Measurements from ENCODE around the gene GALE. TPM values are rescaled to one million over a fixed set of nuclear protein-coding genes. Genes with fewer than 3 reads are reported as not detected.
"Not testable (repeated sequence)": the region's sequence is repeated elsewhere in the genome, so short reads cannot be mapped to it uniquely, and the experiment has no call there.

Gene GALE
- total RNA-seq, 4 donors from 2014 or later: 28.5 to 166 (median 124) TPM

- 53% methylated on average over 10 of the region's 17 CpGs; no CpG with 5 or more reads in 1 of the 2 donors for WGBS, 2 donors (ENCODE audit: low coverage in 1 of 2)
These were observed 3.9 kb downstream of the GALE start for GRCh38 chr1:23796466-23797271.

GRCh38 chr1:23795676-23796465, 4.7 kb downstream of the GALE start:
- no peak for DNase-seq
- H3K4me3 ChIP-seq: no peak overlapping the region
- H3K4me1 ChIP-seq: peaks cover 19 to 55% (median 45%) of the 10 kb centered on the region in 4 donors
- 69% methylated on average over 12 of the region's 16 CpGs; no CpG with 5 or more reads in 1 of the 2 donors for WGBS, 2 donors (ENCODE audit: low coverage in 1 of 2)
- in situ Hi-C loops (cut with MboI; ENCODE audit: low pct_ligation_motif_present in 1 of 4, low pct_unique_long_range_greater_than_20kb in 1 of 4, low sequenced_read_pairs in 3 of 4): no loop called here
- intact Hi-C loops (cut with DNase I; ENCODE audit: low total_unique reads): no loop called here
- H3K27ac ChIP-seq: peak overlapping the region; percentile 44 to 50 (median 45)
- no peaks in the 10 kb centered on the region for H3K9me3 ChIP-seq
- H3K27me3 ChIP-seq: no peaks in the 10 kb centered on the region
- TF ChIP-seq POLR2AphosphoS5 (IDR thresholded peaks at IDR 0.05) (no peak), EP300 (IDR thresholded peaks at IDR 0.05; ENCODE audit: low read depth) (no peak), POLR2A (IDR thresholded peaks at IDR 0.05) (no peak), CTCF (IDR thresholded peaks at IDR 0.05) (no peak)
- H3K36me3 ChIP-seq: no peaks in the 10 kb centered on the region

More at GRCh38 chr1:23796466-23797271, 3.9 kb downstream of the GALE start:
- peak overlapping the region; percentile 44 to 50 (median 45) for H3K27ac ChIP-seq
- DNase-seq: peak; percentile 64
- H3K4me1 ChIP-seq: peaks cover 20 to 59% (median 50%) of the 10 kb centered on the region in 4 donors
- H3K9me3 ChIP-seq: no peaks in the 10 kb centered on the region
- no peaks in the 10 kb centered on the region for H3K36me3 ChIP-seq
- in situ Hi-C loops (cut with MboI; ENCODE audit: low pct_ligation_motif_present in 1 of 4, low pct_unique_long_range_greater_than_20kb in 1 of 4, low sequenced_read_pairs in 3 of 4) (no loop called here), intact Hi-C loops (cut with DNase I; ENCODE audit: low total_unique reads) (no loop called here)
- no peak overlapping the region for H3K4me3 ChIP-seq
- no peaks in the 10 kb centered on the region for H3K27me3 ChIP-seq
- TF ChIP-seq EP300 (IDR thresholded peaks at IDR 0.05; ENCODE audit: low read depth) (no peak), POLR2AphosphoS5 (IDR thresholded peaks at IDR 0.05) (peak in 1 of 3 donors; percentile 8), CTCF (IDR thresholded peaks at IDR 0.05) (peak in 4 of 5 experiments; percentile 18 to 52 (median 40)), POLR2A (IDR thresholded peaks at IDR 0.05) (peak; percentile 11)

GRCh38 chr1:23794732-23795182, 5.8 kb downstream of the GALE start:
- H3K27ac ChIP-seq; H3K27me3 ChIP-seq; DNase-seq; H3K4me3 ChIP-seq; in situ Hi-C loops (cut with MboI; ENCODE audit: low pct_ligation_motif_present in 1 of 4, low pct_unique_long_range_greater_than_20kb in 1 of 4, low sequenced_read_pairs in 3 of 4); H3K9me3 ChIP-seq; H3K36me3 ChIP-seq; intact Hi-C loops (cut with DNase I; ENCODE audit: low total_unique reads): not testable (repeated sequence)
- H3K4me1 ChIP-seq: peaks cover 17 to 59% (median 49%) of the 10 kb centered on the region in 4 donors
- 79 to 100% methylated on average over 1 to 8 of the region's 9 CpGs for WGBS, 2 donors (ENCODE audit: low coverage in 1 of 2)

GRCh38 chr1:23793861-23794731, 6.5 kb downstream of the GALE start:
- 71% methylated on average over 21 of the region's 21 CpGs; no CpG with 5 or more reads in 1 of the 2 donors for WGBS, 2 donors (ENCODE audit: low coverage in 1 of 2)
- no peak overlapping the region for H3K4me3 ChIP-seq
- no peaks in the 10 kb centered on the region for H3K36me3 ChIP-seq
- peaks cover 11 to 52% (median 43%) of the 10 kb centered on the region in 4 donors for H3K4me1 ChIP-seq
- H3K9me3 ChIP-seq: no peaks in the 10 kb centered on the region
- intact Hi-C loops (cut with DNase I; ENCODE audit: low total_unique reads): no loop called here
- DNase-seq: no peak
- TF ChIP-seq POLR2AphosphoS5 (IDR thresholded peaks at IDR 0.05) (no peak), CTCF (IDR thresholded peaks at IDR 0.05) (no peak), POLR2A (IDR thresholded peaks at IDR 0.05) (no peak), EP300 (IDR thresholded peaks at IDR 0.05; ENCODE audit: low read depth) (no peak)
- in situ Hi-C loops (cut with MboI; ENCODE audit: low pct_ligation_motif_present in 1 of 4, low pct_unique_long_range_greater_than_20kb in 1 of 4, low sequenced_read_pairs in 3 of 4): no loop called here
- peak overlapping the region in 3 of 4 donors; percentile 16 to 49 (median 19) for H3K27ac ChIP-seq
- H3K27me3 ChIP-seq: no peaks in the 10 kb centered on the region
